B cell (primary cell): Measurements from ENCODE around the gene GLOD5. TPM values are rescaled to one million over a fixed set of nuclear protein-coding genes. Genes with fewer than 3 reads are reported as not detected.

Experiments used
- ATAC-seq: fragments of 200-7000 bp; cut with Tn5 transposase; one replicate; pipeline ENCODE4 v1.10.0; 2021; ENCODE audit warnings: low read depth, mild to moderate bottlenecking, moderate number of reproducible peaks, moderate library complexity
- CTCF ChIA-PET: fragments of 350-600 bp; sonication (Branson Sonifier 250); formaldehyde crosslinking; loops from one replicate; lab custom pipeline; 2021; ENCODE audit warnings: antibody characterized with exemption, inconsistent platforms; lab: Charles Lee
- POLR2A ChIA-PET: fragments of 350-600 bp; sonication (Branson Sonifier 250); formaldehyde crosslinking; loops from one replicate; lab custom pipeline; 2021; ENCODE audit warnings: antibody characterized with exemption; lab: Charles Lee
- DNase-seq: peaks from one replicate; pipeline ENCODE4 v3.0.0; 2013
- H2AFZ ChIP-seq: 2 replicates; pipeline ENCODE4 v1.6.1; 2012; ENCODE audit warnings: mild to moderate bottlenecking, low read depth, low read length; ENCODE audit not compliant: insufficient read depth, poor library complexity, severe bottlenecking
- H3K27ac ChIP-seq, 2 donors: 1 replicate in 1 of 2; 2 replicates in 1 of 2; pipeline ENCODE4 v1.5.1; 2012 to 2013; ENCODE audit warnings: low read length in 2 of 2, mild to moderate bottlenecking in 2 of 2, moderate library complexity in 1 of 2
- H3K27me3 ChIP-seq, 4 experiments: fragments of 200-600 bp in 1 of 4; sonication (generic) in 1 of 4; replicated peaks in 1 of 4; 1 replicate in 2 of 4; 2 replicates in 2 of 4; pipeline versions ENCODE4 v1.6.1 to v1.7.0; 2013 to 2016; ENCODE audit warnings: low read length in 3 of 4, mild to moderate bottlenecking in 2 of 4, mixed read lengths in 1 of 4, moderate library complexity in 1 of 4; ENCODE audit not compliant: insufficient read depth in 4 of 4, control insufficient read depth in 3 of 4; ENCODE audit errors: control extremely low read depth in 1 of 4
- H3K36me3 ChIP-seq, 2 experiments: replicated peaks in 1 of 2; 1 replicate in 1 of 2; 2 replicates in 1 of 2; pipeline versions ENCODE4 v1.6.1 to v1.7.1; 2013; ENCODE audit warnings: low read length in 1 of 2; ENCODE audit not compliant: insufficient read depth in 2 of 2, control insufficient read depth in 1 of 2; ENCODE audit errors: control extremely low read depth in 1 of 2, extremely low read depth in 1 of 2
- H3K4me1 ChIP-seq, 2 donors: fragments of 200-600 bp in 1 of 2; sonication (generic) in 1 of 2; 1 replicate in 1 of 2; 2 replicates in 1 of 2; pipeline versions ENCODE4 v1.5.1 to v1.6.1; 2013 to 2017; ENCODE audit warnings: low read length in 2 of 2; ENCODE audit not compliant: control insufficient read depth in 2 of 2, insufficient read depth in 2 of 2
- H3K4me2 ChIP-seq: replicated peaks from 2 replicates; pipeline ENCODE3; 2012; ENCODE audit warnings: mild to moderate bottlenecking, low read depth, low read length; ENCODE audit not compliant: poor library complexity, severe bottlenecking
- H3K4me3 ChIP-seq, 5 experiments: fragments of 200-600 bp in 1 of 5; sonication (generic) in 1 of 5; 1 replicate in 3 of 5; 2 replicates in 2 of 5; pipeline versions ENCODE4 v1.5.1 to v1.7.0; 2011 to 2016; ENCODE audit warnings: low read length in 4 of 5, mild to moderate bottlenecking in 4 of 5, low read depth in 2 of 5, control low read depth in 1 of 5, moderate library complexity in 1 of 5; ENCODE audit not compliant: insufficient read depth in 1 of 5; ENCODE audit errors: control extremely low read depth in 1 of 5, extremely low read depth in 1 of 5
- H3K79me2 ChIP-seq: fragments of 200-600 bp; sonication (generic); one replicate; pipeline ENCODE4 v1.6.0; 2016; ENCODE audit warnings: low read length; ENCODE audit not compliant: control insufficient read depth, insufficient read depth
- H3K9ac ChIP-seq: fragments of 200-600 bp; sonication (generic); 2 replicates; pipeline ENCODE4 v1.6.1; 2017; ENCODE audit warnings: mild to moderate bottlenecking, low read length, moderate library complexity
- H3K9me3 ChIP-seq, 3 donors: one replicate each; pipeline versions ENCODE4 v1.6.1 to v1.7.1; 2013; ENCODE audit warnings: low read length in 2 of 3; ENCODE audit not compliant: control insufficient read depth in 2 of 3, insufficient read depth in 1 of 3; ENCODE audit errors: control extremely low read depth in 1 of 3
- H4K20me1 ChIP-seq: 2 replicates; pipeline ENCODE4 v1.6.0; 2012; ENCODE audit warnings: mild to moderate bottlenecking, low read length; ENCODE audit not compliant: insufficient read depth, control insufficient read depth, poor library complexity, severe bottlenecking
- H3K27ac Mint-ChIP-seq: one replicate; pipeline ENCODE4 v1.8.0; 2021; ENCODE audit warnings: mixed read lengths
- H3K27me3 Mint-ChIP-seq: one replicate; pipeline ENCODE4 v1.8.0; 2021; ENCODE audit warnings: mixed read lengths
- H3K4me1 Mint-ChIP-seq: one replicate; pipeline ENCODE4 v1.8.0; 2021; ENCODE audit warnings: mixed read lengths
- H3K4me3 Mint-ChIP-seq: one replicate; pipeline ENCODE4 v1.8.0; 2021; ENCODE audit warnings: mixed read lengths
- H3K9me3 Mint-ChIP-seq: one replicate; pipeline ENCODE4 v1.8.0; 2022; ENCODE audit warnings: mixed read lengths; ENCODE audit not compliant: insufficient read depth
- EZH2 ChIP-seq: IDR thresholded peaks from 2 replicates; pipeline ENCODE4 v1.6.1; 2012; ENCODE audit warnings: borderline replicate concordance, low read depth, mild to moderate bottlenecking, moderate library complexity, low read length; ENCODE audit not compliant: insufficient read depth, poor library complexity, severe bottlenecking
- WGBS: methylation state at CpG from one replicate; pipeline ENCODE4 v1.1.5; 2013; ENCODE audit warnings: missing lambda C conversion rate; ENCODE audit not compliant: insufficient coverage; 5-methylcytosine and 5-hydroxymethylcytosine counted together
- intact Hi-C: fragments of 100-400 bp; cut with micrococcal nuclease; formaldehyde crosslinking; loops from one replicate; pipeline ENCODE4 v1.10.0; 2022
- polyA minus RNA-seq: library from RNA; depleted of rRNA, polyadenylated mRNA; stranded (reverse); fragments of >200 nt; gene quantifications from 2 replicates; pipeline ENCODE4 v1.2.3, GENCODE V29; 2012
- polyA plus RNA-seq: library from polyadenylated mRNA; depleted of rRNA; stranded (reverse); fragments of >200 nt; gene quantifications from 2 replicates; pipeline ENCODE4 v1.2.3, GENCODE V29; 2012
- total RNA-seq, 2 donors: library from RNA; stranded (reverse); fragments of 120-200 nt in 1 of 2; gene quantifications; 1 replicate in 1 of 2; 2 replicates in 1 of 2; pipeline versions ENCODE4 v1.2.3 to v1.2.4, GENCODE V29; 2013 to 2022
- TF ChIP-seq, protein P1 (sequence below): fragments of 200-600 bp; IDR thresholded peaks from one replicate; pipeline ENCODE4 v1.8.0; 2022; ENCODE audit warnings: antibody characterized with exemption, mild to moderate bottlenecking

GLOD5 gene
- total RNA-seq: not detected in 2 replicates
- not detected for total RNA-seq (2013)
- polyA plus RNA-seq: not detected in 2 replicates
- not detected in 2 replicates for polyA minus RNA-seq

DNA sequence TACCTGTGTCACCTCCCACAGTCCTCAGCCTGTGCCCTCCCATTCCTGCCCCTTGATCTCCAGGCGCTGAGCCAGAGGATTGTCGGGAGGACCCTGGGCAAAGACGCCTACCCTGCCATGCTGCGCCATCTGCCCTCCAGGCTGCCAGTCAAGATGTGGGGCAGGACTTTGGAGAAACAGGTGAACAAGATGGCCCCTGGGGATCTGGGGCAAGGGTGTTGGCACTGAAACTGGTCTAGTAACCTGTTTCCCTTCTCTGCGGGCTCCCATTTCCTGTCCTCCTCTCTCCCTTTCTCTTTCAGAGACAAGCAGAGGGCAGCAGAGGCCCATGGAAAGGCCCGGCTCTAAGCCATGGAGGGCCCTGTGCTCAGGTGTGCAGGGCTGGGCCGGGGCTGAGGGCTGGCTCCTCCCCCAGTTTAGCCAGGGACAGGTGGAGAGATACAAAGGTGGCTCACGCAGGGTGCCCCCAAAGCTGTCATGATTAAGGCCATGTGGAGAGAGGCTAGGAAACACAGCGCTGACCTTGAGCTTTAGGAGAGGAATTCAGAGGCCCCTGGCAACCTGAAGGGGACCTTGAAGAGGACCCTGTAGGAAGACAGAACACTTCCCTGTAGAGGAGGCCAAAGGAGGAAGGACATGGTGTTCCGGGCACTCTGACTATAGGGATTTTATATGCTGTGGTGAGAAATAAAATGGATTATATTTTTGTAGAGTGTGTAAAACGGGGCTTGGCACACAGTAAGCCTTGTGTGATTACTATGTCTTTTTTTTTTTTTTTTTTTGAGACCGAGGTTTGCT lies at the start of gene GLOD5:
GLOD5 (plus strand) TSS at position 74 of the 798 bp plus-strand sequence; CDS start at position 118, 44 bp downstream.
- POLR2A ChIA-PET: no interaction called here
- Mint-ChIP-seq H3K27ac (no peak within 1 kb of the TSS), H3K4me1 (no peaks in the 10 kb centered on the region), H3K27me3 (peaks cover 8% of the 10 kb centered on the region), H3K4me3 (no peak within 1 kb of the TSS), H3K9me3 (no peaks in the 10 kb centered on the region)
- Histone ChIP-seq H3K79me2 (no peaks in the 10 kb centered on the region), H3K27ac (no peak within 1 kb of the TSS), H3K4me1 (no peaks in the 10 kb centered on the region), H3K9ac (no peak within 1 kb of the TSS), H3K36me3 (no peaks in the 10 kb centered on the region), H4K20me1 (no peaks in the 10 kb centered on the region), H2AFZ (no peak within 1 kb of the TSS), H3K27me3 (no peaks in the 10 kb centered on the region), H3K4me3 (no peak within 1 kb of the TSS), H3K9me3 (no peaks in the 10 kb centered on the region), H3K4me2 (no peak within 1 kb of the TSS)
- CTCF ChIA-PET: no interaction called here
- no peak for DNase-seq
- no peak for ATAC-seq
- WGBS: 73% methylated on average over 8 of the region's 12 CpGs
- intact Hi-C loops: no loop called here
- no peak for TF ChIP-seq EZH2
- TF ChIP-seq, protein P1, sequence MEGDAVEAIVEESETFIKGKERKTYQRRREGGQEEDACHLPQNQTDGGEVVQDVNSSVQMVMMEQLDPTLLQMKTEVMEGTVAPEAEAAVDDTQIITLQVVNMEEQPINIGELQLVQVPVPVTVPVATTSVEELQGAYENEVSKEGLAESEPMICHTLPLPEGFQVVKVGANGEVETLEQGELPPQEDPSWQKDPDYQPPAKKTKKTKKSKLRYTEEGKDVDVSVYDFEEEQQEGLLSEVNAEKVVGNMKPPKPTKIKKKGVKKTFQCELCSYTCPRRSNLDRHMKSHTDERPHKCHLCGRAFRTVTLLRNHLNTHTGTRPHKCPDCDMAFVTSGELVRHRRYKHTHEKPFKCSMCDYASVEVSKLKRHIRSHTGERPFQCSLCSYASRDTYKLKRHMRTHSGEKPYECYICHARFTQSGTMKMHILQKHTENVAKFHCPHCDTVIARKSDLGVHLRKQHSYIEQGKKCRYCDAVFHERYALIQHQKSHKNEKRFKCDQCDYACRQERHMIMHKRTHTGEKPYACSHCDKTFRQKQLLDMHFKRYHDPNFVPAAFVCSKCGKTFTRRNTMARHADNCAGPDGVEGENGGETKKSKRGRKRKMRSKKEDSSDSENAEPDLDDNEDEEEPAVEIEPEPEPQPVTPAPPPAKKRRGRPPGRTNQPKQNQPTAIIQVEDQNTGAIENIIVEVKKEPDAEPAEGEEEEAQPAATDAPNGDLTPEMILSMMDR: no peak

DNA sequence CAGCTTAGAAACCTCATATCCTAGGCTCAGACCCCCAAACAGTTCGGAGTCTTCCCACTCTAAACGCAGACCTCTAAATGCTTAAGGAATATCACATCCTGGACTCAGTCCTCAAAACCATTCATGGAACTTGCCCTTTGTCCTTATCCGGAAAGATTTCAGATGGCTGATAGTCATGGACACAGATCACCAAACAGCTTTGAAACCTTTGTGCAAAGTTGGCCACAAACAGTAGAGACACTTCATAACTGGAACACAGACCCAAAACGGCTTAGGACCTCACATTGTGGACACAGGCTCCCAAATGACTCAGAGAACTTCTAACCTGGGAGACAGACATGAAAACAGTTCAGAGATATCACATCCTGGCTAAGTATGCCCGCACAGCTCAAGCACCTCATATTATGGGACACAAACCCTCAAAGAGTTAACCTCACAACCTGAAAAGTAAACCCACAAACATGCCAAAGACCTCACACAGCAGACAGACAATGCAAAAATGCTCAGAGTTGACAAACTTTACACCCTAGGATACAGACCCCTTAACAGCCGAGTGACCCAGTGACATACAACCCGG lies 49.5 kb upstream of the GLOD5 start:
- Histone ChIP-seq H3K4me2 (no peak overlapping the region), H3K9ac (no peak overlapping the region), H3K36me3 (no peaks in the 10 kb centered on the region), H3K27ac (no peak overlapping the region), H3K27me3 (no peaks in the 10 kb centered on the region), H3K9me3 (no peaks in the 10 kb centered on the region), H4K20me1 (no peaks in the 10 kb centered on the region), H3K4me3 (no peak overlapping the region), H2AFZ (no peak overlapping the region), H3K4me1 (peaks cover 0 to 10% of the 10 kb centered on the region in 2 donors), H3K79me2 (no peaks in the 10 kb centered on the region)
- intact Hi-C loops: no loop called here
- peaks cover 15% of the 10 kb centered on the region for H3K4me1 Mint-ChIP-seq
- POLR2A ChIA-PET: no interaction called here
- 92% methylated on average over 3 of the region's 7 CpGs for WGBS
- no peak overlapping the region for H3K27ac Mint-ChIP-seq
- no peaks in the 10 kb centered on the region for H3K9me3 Mint-ChIP-seq
- no peak for TF ChIP-seq EZH2
- TF ChIP-seq, protein P1: no peak
- no peak overlapping the region for H3K4me3 Mint-ChIP-seq
- H3K27me3 Mint-ChIP-seq: no peaks in the 10 kb centered on the region
- CTCF ChIA-PET: no interaction called here
- DNase-seq (no peak), ATAC-seq (no peak)
